Measurements from ENCODE around the gene POLRMT.

DNA sequence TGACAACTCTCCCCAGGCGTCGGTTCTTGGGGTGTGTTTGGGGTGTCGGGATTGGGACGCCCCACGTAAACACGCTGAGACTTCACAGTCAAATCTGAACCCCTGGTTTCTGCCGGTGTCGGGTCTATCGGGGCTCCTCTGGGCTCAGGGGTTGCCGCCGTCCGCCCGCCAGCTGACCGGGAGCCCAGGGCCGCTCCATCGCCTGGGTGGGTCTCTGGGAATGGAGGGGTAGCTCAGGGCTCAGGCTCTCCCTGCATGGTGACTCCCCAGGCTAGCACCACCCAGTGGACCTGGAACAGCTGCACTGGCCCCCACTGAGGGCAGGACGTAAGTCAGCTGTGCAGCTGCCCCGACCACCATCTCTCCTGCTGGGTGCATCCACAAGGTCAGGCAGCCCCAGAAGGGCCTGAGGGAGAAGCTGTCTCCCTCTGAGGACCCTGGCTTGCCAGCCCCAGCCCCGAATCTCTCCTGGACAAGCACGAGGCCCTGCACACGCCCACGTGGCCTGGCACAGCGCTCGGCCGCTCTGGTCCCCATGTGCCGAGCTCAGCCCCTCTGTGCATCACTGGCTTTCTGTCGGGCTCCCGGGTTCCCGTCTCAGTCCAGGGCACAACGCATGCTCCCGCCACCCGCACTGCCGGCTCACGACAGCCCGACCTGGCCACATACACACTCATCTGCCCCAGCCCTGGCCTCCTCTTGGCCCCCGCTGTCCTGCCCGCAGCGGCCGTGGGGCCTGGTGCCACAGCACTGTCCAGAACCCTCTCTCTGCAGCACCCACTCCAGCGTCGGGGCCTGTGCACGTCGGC lies 23.6 kb upstream of the POLRMT start:
- TF ChIP-seq POLR2A (IDR thresholded peaks at IDR 0.05) (no peak), CTCF (IDR thresholded peaks at IDR 0.05) (no peak), POLR2AphosphoS5 (IDR thresholded peaks at IDR 0.05) (no peak)

All from breast epithelium (tissue), 3 donors.